Measurements from ENCODE around the gene PLCB1. TPM values are rescaled to one million over a fixed set of nuclear protein-coding genes. Genes with fewer than 3 reads are reported as not detected.

The PLCB1 gene
- total and polyA plus RNA-seq, 2 experiments from 2014 or later: 14.9 to 20.7 TPM

GRCh38 chr20:8326191-8326590 is 194.1 kb downstream of the PLCB1 start:
- Mint-ChIP-seq H3K4me3 (no peak overlapping the region), H3K4me1 (peaks cover 10% of the 10 kb centered on the region; the same call in 2 of the 3 replicates), H3K27ac (no peak overlapping the region), H3K27me3 (ENCODE audit: insufficient read depth, low read depth, poor library complexity) (no peaks in the 10 kb centered on the region), H3K36me3 (ENCODE audit: low read depth) (no peaks in the 10 kb centered on the region), H3K9me3 (no peaks in the 10 kb centered on the region)
- ATAC-seq (no peak), DNase-seq (ENCODE audit: low spot score) (no peak)
- Histone ChIP-seq H3K4me2 (no peak overlapping the region), H3K27ac (ENCODE audit: low read depth) (no peak overlapping the region), H4K20me1 (replicated peaks; ENCODE audit: insufficient read depth) (no peaks in the 10 kb centered on the region), H3K9me2 (ENCODE audit: insufficient read depth) (no peaks in the 10 kb centered on the region), H3K4me1 (ENCODE audit: insufficient read depth) (no peaks in the 10 kb centered on the region; the same call in 1 of the 2 replicates), H3K27me3 (ENCODE audit: insufficient read depth) (no peaks in the 10 kb centered on the region), H3F3A (replicated peaks; ENCODE audit: low read depth) (no peaks in the 10 kb centered on the region), H3K79me2 (replicated peaks; ENCODE audit: insufficient read depth) (no peaks in the 10 kb centered on the region), H3K36me3 (ENCODE audit: insufficient read depth) (no peaks in the 10 kb centered on the region), H3K4me3 (no peak overlapping the region), H2AFZ (no peak overlapping the region)
- no peak for TF ChIP-seq CREB1 (CRISPR knock-in tag; IDR thresholded peaks at IDR 0.05; ENCODE audit: low read depth)
- no peak for TF ChIP-seq REST (IDR thresholded peaks at IDR 0.05; ENCODE audit: unreplicated experiment)
- TF ChIP-seq ZNF462 (CRISPR knock-in tag; IDR thresholded peaks at IDR 0.05): no peak
- TF ChIP-seq ZNF331 (CRISPR knock-in tag; IDR thresholded peaks at IDR 0.05; ENCODE audit: low read depth): no peak
- no peak for TF ChIP-seq EZH2 (IDR thresholded peaks at IDR 0.05; ENCODE audit: low read depth, unreplicated experiment)
- no peak for TF ChIP-seq ETS1 (IDR thresholded peaks at IDR 0.05)
- no peak for TF ChIP-seq EZH2phosphoT487 (IDR thresholded peaks at IDR 0.05; ENCODE audit: unreplicated experiment)
- TF ChIP-seq POLR2AphosphoS5 (IDR thresholded peaks at IDR 0.05; ENCODE audit: low read depth): no peak
- no peak for TF ChIP-seq JUNB (IDR thresholded peaks at IDR 0.05; ENCODE audit: unreplicated experiment)
- no peak for TF ChIP-seq STAT1 (IDR thresholded peaks at IDR 0.05; ENCODE audit: unreplicated experiment)
- no peak for TF ChIP-seq CTCF (conservative IDR thresholded peaks at IDR 0.05; ENCODE audit: low read depth in 2 of 2)
- no peak for TF ChIP-seq NANOG (IDR thresholded peaks at IDR 0.05; ENCODE audit: borderline replicate concordance)
